Fibroblast of lung (primary cell): ENCODE data around the gene OTOP2.

Source experiments
- CTCF ChIP-seq, 2 donors: IDR thresholded peaks in 1 of 2; conservative IDR thresholded peaks in 1 of 2; 1 replicate in 1 of 2; 2 replicates in 1 of 2; pipeline ENCODE4 v1.5.1; 2011 to 2012; ENCODE audit warnings: low read length in 2 of 2, control low read depth in 1 of 2, inconsistent platforms in 1 of 2, low read depth in 1 of 2, mild to moderate bottlenecking in 1 of 2
- EZH2 ChIP-seq: IDR thresholded peaks from 2 replicates; pipeline ENCODE4 v1.5.1; 2012; ENCODE audit warnings: low read length, control low read depth, mild to moderate bottlenecking; ENCODE audit errors: missing control alignments

- no peak for TF ChIP-seq CTCF (conservative IDR thresholded peaks at IDR 0.05 in 1 of 2, IDR thresholded peaks at IDR 0.05 in 1 of 2; ENCODE audit: low read depth in 1 of 2, low read length in 2 of 2)
- no peak for TF ChIP-seq EZH2
These were observed 5.2 kb upstream of the OTOP2 start for GRCh38 chr17:74918906-74919305.
